HG03280 (cell line): ENCODE measurements around the gene PANK4.

Experiments used
- ATAC-seq: cut with Tn5 transposase; IDR thresholded peaks from one replicate; pipeline ENCODE4 v1.9.1; 2021; ENCODE audit warnings: mild to moderate bottlenecking, moderate library complexity; ENCODE audit not compliant: unreplicated experiment

The PANK4 gene

GRCh38 chr1:2546515-2547209 is 20.3 kb upstream of the PANK4 start:
- ATAC-seq = peak; percentile 35

DNA sequence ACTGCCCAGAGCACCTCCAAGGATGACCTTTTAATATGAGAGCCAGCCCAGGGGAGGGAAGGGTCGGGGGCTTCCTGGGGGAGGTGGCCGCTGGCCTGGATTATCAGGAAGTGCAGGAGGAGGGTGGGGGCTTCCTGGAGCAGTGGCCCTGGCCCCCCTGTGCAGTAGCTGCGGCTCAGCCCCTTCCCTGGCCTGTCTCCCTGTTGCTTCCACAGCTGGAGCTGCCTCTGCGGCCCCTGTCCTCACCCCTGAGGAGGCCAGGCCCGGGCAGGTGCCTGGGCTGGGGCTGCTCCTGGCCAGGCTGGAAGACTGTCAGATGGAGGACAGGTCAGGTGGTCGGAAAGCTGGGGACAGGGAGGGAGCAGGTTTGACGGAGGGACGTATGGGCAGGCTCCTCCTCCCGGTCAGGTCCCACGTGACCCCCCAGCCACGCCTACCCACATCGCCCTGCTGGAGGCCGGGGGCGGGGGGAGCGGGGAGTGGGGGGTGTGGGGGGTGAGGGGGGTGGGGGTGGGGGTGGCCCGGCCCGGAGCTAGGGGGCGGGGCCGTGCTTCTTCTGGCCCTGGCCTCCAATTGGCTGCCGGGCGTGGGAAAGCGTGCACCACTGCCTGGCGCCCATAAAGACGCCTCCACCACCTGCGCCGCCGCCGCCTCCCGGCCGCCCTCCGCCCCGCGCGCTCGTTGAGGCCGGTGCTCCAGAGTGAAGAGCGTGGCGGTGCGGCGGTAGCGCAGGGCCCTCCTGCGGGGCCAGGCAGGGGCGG is 19.5 kb upstream of the PANK4 start:
- ATAC-seq = peak; percentile 40

DNA sequence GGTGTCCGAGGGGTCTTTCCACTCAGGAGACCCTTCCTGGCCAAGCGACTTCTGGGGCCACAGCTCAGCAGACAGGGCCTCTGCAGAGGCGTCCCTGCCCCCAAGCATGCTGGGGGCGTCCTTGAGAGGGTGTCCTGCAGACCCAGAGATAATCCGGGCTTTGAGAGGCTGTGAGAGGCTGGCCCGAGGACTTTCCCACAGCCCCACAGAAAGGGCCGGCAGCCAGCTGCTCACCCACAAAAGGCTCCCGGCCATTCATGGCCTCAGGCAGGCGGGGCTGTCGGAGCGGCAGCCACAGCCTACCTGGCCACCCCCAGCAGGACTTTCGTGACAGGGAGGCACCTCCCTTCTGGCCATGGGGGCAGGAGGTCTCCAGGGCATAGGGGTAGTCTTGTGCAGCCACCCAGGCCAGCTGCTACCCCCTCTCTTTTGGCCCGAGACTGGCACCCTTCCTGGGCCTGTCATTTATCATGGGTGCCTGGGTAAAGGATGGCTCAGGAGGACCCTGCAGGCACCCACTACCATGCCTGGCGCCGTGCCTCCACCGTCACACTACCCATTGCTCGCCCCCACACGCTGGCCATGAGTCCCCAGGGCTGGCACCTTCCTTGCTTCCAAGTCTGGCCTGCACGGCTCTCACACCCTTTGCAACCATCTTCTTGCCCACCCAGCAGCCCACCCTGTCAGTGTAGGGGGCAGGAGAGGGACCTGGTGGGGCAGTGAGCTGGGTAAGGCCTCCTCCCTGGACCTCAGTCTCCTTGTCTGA is 18.7 kb upstream of the PANK4 start:
- no peak for ATAC-seq

DNA sequence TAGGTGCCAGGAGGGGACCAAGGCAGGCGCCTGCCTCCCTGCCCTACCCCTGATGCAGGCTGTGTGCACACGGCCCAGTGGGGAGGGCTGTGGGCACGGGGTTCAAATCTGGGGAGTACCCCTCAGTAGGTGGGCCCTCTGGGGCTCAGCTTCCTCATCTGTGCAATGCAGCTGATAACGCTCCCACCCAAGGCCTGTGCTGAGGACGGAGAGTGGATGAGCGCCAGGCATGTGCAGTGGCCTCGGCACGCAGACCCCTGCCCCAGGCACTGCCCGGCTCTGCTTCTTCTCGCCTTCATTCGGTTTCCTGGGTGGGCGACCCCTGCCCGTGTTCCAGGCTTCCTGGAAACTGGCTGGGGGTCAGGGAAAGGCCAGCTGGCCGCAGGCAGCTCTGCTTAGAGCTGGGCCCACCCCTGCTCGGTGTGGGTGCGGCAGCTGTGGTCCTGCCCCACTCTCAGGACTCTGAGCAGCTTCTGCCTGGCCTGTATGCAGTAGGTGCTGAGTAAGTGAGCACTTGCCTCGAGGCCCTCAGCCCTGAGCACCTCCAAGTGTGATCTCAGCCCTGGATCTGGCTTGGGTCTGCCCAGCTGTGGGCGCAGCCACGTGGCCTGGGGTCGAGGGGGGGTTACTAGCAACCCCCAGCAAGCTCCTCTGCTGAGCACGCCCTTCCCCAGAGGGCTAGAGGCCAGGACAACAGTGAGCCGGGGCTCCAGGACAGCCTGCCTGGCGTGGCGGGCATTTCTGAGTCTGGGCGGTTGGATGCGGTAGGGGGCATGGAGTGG is 17.9 kb upstream of the PANK4 start:
- ATAC-seq = no peak

DNA sequence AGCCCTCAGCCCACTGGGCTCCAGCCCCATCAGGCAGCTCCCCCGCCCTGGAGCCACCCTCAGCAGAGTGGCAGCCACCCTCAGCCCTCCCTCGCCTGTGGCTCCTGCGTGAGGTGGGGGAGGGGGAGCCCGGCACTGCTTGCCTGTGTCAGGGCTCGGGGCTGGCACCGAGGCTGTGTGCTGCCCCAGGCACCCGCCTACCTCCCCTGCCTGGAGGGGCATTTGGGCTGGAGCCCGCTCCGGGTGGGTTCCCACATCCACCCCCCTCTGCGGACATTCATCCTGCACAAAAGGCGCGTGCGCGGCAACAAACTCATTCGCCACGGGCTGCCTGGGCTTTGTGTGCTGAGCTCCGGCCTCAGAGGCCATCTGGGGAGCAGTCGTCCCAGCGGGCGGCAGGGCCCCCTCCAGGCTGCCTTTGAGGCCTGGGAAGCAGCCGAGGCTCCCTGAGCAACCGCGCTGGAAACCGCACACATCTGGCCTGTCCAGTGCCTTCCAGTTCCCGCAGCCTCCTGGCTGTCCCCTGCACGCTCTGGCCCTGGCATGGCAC is 17.2 kb upstream of the PANK4 start:
- no peak for ATAC-seq

GRCh38 chr1:2542246-2542915 is 16.0 kb upstream of the PANK4 start:
- ATAC-seq = no peak

- no peak for ATAC-seq
Measured at GRCh38 chr1:2541619-2542245, 15.3 kb upstream of the PANK4 start.

DNA sequence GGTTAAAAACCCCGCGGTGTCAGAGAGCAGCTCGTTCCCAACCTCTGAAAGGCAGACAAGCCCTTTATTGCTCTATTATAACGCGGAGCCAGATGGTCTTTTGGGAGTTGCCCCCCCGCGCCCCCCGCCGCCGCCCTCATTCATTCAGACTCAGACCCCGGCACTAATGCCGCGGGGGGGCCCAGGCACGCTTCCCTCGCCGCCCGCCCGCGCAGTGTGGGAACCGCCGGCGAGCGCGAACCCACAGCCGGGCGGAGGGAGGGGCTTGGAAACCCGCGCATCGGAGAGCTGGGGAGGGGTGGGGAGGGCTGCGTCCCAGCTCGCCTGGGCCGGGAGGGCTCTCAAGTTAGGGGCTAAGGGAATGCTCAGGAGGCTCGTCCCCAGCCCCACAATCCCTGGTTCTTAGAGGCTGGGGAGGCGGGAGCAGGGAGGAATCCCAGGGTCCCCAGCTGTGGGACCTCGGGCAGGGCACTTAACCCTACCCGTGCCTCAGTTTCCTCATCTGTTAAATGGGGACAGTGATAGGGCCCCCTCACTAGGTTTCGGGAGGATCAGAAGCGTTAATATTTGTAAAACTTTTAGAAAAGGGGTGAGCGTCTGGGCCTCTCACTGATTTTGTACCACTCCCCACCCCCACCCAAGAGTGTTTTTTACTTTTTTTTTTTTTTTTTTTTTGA is 14.6 kb upstream of the PANK4 start:
- ATAC-seq = no peak

GRCh38 chr1:2539312-2539907 is 13.0 kb upstream of the PANK4 start:
- ATAC-seq = no peak

- no peak for ATAC-seq
Measured at GRCh38 chr1:2538872-2539271, 12.5 kb upstream of the PANK4 start.

DNA sequence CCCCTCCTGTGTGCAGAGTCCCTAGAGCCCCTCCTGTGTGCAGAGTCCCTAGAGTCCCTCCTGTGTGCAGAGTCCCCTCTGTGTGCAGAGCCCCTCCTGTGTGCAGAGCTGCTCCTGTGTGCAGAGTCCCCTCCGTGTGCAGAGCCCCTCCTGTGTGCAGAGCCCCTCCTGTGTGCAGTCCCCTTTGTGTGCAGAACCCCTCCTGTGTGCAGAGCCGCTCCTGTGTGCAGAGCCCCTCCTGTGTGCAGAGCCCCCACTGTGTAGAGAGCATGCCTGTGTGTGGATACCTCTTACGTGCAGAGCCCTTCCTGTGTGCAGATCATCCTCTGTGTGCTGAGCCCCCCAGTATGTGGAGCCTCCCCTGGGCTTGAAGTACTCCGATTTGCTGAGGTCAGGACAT is 12.0 kb upstream of the PANK4 start:
- no peak for ATAC-seq

GRCh38 chr1:2537784-2538115 is 11.4 kb upstream of the PANK4 start:
- no peak for ATAC-seq

DNA sequence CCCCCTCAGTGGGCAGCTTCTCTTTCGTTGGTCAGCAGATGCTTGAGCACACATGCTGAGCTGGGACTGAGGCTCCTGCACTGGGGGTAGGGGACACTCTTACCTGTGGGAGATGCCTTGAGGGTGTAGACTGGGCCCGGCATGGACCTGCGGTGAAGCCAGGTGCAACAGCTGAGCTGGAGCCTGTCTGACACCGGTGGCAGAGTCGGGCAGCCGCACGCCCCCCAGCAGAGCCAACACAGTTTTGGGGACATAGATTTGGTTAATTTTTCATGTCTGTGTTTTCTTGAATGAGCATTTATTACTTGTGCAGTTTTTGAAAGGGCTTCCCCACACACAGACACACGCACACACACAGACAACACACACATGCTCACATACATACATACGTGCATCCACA is 9.6 kb upstream of the PANK4 start:
- no peak for ATAC-seq

DNA sequence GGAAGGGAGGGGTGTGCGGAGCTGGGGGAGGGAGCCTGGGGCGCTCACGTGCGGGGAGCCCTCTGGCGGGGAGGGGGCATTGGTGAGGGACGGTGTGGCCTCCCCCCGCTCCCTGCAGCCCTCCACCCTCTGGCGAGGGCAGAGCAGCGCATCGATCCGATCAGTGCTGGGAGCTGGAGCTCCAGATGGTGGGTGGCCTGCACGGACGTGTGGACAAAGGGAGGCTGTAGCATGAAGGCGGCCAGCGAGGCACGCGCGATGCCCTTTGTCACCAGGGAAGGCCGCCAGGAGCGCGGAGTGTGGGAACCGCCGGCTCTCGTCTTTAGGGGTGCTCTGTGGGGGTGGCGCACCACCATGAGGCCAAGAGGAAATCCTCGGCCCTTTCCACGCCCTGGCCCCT is 9.1 kb upstream of the PANK4 start:
- no peak for ATAC-seq

- ATAC-seq = no peak
Measured at GRCh38 chr1:2534687-2535441, 8.5 kb upstream of the PANK4 start.

DNA sequence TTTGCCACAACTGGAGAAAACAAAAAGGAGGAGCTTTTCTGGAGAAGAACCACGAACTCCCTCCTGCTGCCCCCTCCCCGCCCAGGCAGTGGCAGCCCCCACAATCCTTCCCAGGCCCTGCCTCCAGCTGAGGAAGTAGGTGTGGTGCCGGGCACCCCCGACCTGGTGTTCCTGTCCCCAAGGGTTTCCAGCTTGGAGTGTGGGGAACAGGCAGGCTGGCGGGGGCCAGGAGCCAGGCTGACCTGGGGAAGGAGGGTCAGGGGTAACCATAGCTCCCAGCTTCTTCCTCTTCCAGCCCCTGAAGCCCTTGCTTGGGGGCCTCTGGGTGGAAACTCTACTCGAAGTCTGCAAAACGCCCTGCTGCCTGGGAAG is 7.9 kb upstream of the PANK4 start:
- ATAC-seq = no peak

DNA sequence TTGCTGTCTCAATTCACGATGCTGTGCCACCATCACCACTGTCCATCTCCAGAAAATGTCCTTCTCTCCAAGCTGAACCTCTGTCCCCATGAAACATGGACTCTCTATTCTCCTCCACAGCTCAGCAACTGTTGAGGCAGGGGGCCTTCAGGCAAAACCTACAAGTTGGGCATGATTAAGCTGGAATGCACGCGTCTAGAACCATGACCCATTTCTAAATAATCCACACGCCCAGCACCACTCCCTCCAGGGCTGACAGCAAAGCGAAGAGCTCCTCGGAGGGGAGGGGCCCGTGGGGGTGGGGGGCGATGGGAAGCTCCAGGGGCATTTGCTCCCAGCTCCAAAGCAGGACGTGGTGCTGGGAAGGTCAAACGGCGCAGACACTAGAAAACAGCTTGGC is 7.0 kb upstream of the PANK4 start:
- no peak for ATAC-seq

DNA sequence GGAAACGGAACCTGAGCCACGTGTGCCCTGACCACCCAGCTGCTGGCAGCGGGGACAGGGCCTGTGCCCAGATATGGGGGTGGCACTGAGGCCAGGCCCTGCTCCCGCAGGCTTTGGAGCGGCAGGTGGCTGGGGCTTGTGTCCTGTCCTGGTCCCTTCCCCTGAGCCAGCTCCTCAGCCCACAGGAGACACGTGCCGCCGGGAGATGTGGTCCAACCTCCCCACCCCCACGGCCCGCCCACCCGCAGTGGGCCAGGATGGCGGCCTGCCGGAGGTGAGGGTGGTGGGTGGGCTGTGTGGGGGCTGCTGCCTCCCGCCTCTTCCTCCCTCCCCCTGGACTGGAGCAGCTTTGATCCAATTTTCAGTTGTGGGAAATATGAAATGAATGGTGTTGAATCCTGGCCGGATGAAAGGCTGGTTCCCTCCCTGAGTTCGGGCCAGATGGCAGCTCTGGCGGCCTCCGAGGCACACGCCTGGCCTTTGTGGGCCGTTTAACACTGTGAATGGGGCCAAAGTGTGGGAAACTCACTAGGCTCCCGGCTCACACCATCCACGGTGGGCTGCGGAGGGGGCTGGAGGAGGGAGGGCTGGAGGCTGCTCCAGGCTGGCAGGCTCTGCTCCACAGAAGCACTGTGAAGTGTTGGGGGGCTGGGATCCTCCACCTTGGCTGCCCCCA is 6.2 kb upstream of the PANK4 start:
- no peak for ATAC-seq
